HG03571 (cell line): Measurements from ENCODE around the gene SMOC2.
"Not testable (repeated sequence)": the region's sequence is repeated elsewhere in the genome, so short reads cannot be mapped to it uniquely, and the experiment has no call there.

ENCODE experiments used
- ATAC-seq: cut with Tn5 transposase; IDR thresholded peaks from one replicate; pipeline ENCODE4 v1.9.1; 2021; ENCODE audit not compliant: unreplicated experiment

Gene SMOC2

GRCh38 chr6:168536665-168537539, 95.9 kb downstream of the SMOC2 start:
- no peak for ATAC-seq

- no peak for ATAC-seq
Observed at GRCh38 chr6:168537540-168537884, 96.5 kb downstream of the SMOC2 start.

- not testable (repeated sequence) for ATAC-seq
Observed at GRCh38 chr6:168538188-168538891, 97.4 kb downstream of the SMOC2 start.

GRCh38 chr6:168538892-168539811, 98.2 kb downstream of the SMOC2 start:
- ATAC-seq, result no peak

- no peak for ATAC-seq
Observed at GRCh38 chr6:168540713-168541291, 99.8 kb downstream of the SMOC2 start.

GRCh38 chr6:168541307-168541706, 100.3 kb downstream of the SMOC2 start:
- ATAC-seq, result no peak

- no peak for ATAC-seq
Observed at GRCh38 chr6:168542301-168542700, 101.3 kb downstream of the SMOC2 start.

GRCh38 chr6:168545428-168545827, 104.4 kb downstream of the SMOC2 start:
- no peak for ATAC-seq

- no peak for ATAC-seq
Observed at GRCh38 chr6:168546151-168546550, 105.2 kb downstream of the SMOC2 start.

GRCh38 chr6:168546730-168547129, 105.7 kb downstream of the SMOC2 start:
- no peak for ATAC-seq

GRCh38 chr6:168550326-168550725, 109.3 kb downstream of the SMOC2 start:
- no peak for ATAC-seq

GRCh38 chr6:168554472-168554871, 113.5 kb downstream of the SMOC2 start:
- no peak for ATAC-seq

GRCh38 chr6:168554898-168555617, 114.1 kb downstream of the SMOC2 start:
- ATAC-seq, result no peak

GRCh38 chr6:168555618-168556273, 114.8 kb downstream of the SMOC2 start:
- no peak for ATAC-seq

- no peak for ATAC-seq
Observed at GRCh38 chr6:168557512-168557911, 116.5 kb downstream of the SMOC2 start.

GRCh38 chr6:168558686-168559085, 117.7 kb downstream of the SMOC2 start:
- ATAC-seq, result no peak

- ATAC-seq, result no peak
Observed at GRCh38 chr6:168559574-168560098, 118.7 kb downstream of the SMOC2 start.

GRCh38 chr6:168560126-168560525, 119.1 kb downstream of the SMOC2 start:
- no peak for ATAC-seq

- ATAC-seq, result no peak
Observed at GRCh38 chr6:168562576-168563151, 121.7 kb downstream of the SMOC2 start.
